ENCODE results near the gene GOLGA6L22. TPM values are rescaled to one million over a fixed set of nuclear protein-coding genes. Genes with fewer than 3 reads are reported as not detected.
"Not testable (repeated sequence)": the region's sequence is repeated elsewhere in the genome, so short reads cannot be mapped to it uniquely, and the experiment has no call there.

Gene GOLGA6L22
- total RNA-seq, 2 donors from 2014 or later: not detected

DNA sequence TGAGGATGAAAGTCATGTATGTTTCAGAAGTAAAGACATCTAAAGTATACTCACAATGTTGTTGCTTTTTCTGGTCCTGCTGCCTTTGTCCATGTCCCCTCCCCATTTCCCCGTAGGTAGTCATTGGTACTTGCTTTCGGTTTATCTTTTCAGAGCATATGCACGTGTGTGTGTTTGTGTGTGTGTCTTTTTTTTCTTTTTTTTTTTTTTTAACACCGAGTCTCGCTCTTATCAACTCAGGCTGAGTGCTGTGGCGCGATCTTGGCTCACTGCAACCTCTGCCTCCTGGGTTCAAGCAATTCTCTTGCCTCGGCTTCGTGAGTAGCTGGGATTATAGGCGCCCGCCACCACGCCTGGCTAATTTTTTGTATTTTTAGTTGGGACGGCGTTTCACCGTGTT lies 57.4 kb downstream of the GOLGA6L22 start:
- H3K4me1 Mint-ChIP-seq (ENCODE audit: low read depth); H3K9me3 Mint-ChIP-seq; H3K36me3 Mint-ChIP-seq (ENCODE audit: insufficient read depth in 2 of 2); ATAC-seq (replicated peaks in 1 of 2); H3K27ac Mint-ChIP-seq; DNase-seq; H3K27me3 Mint-ChIP-seq (ENCODE audit: low read depth); H3K4me3 Mint-ChIP-seq: not testable (repeated sequence)

Measured in activated T-cell treated with anti-CD3 and anti-CD28 coated beads, Interleukin-2, amount 50 U/mL, for 72 hours (primary cell).